CD14-positive monocyte (primary cell): Measurements from ENCODE around the gene CYTH1. TPM values are rescaled to one million over a fixed set of nuclear protein-coding genes. Genes with fewer than 3 reads are reported as not detected.

ENCODE experiments used
- DNase-seq, 3 donors: peaks; one replicate each; pipeline ENCODE4 v3.0.0-alpha.2; 2011 to 2022
- H2AFZ ChIP-seq: 2 replicates; pipeline ENCODE4 v1.6.0; 2012; ENCODE audit warnings: mild to moderate bottlenecking, low read depth, low read length, inconsistent platforms; ENCODE audit not compliant: insufficient read depth, poor library complexity, severe bottlenecking
- H3K27ac ChIP-seq, 2 donors: 1 replicate in 1 of 2; 2 replicates in 1 of 2; pipeline ENCODE4 v1.5.1; 2012 to 2013; ENCODE audit warnings: low read length in 2 of 2, control low read depth in 1 of 2, inconsistent platforms in 1 of 2, low read depth in 1 of 2, mild to moderate bottlenecking in 1 of 2
- H3K27me3 ChIP-seq, 2 donors: one replicate each; pipeline versions ENCODE4 v1.6.0 to v1.6.1; 2011 to 2013; ENCODE audit warnings: low read length in 2 of 2; ENCODE audit not compliant: control insufficient read depth in 2 of 2, insufficient read depth in 2 of 2
- H3K36me3 ChIP-seq, 2 donors: replicated peaks in 1 of 2; 1 replicate in 1 of 2; 2 replicates in 1 of 2; pipeline versions ENCODE4 v1.5.1 to v1.6.1; 2012 to 2013; ENCODE audit warnings: low read length in 2 of 2, control low read depth in 1 of 2, inconsistent platforms in 1 of 2, mild to moderate bottlenecking in 1 of 2; ENCODE audit not compliant: insufficient read depth in 2 of 2, control insufficient read depth in 1 of 2
- H3K4me1 ChIP-seq, 2 donors: 1 replicate in 1 of 2; 2 replicates in 1 of 2; pipeline versions ENCODE4 v1.5.1 to v1.6.1; 2012 to 2013; ENCODE audit warnings: low read length in 2 of 2, control low read depth in 1 of 2, inconsistent platforms in 1 of 2, mild to moderate bottlenecking in 1 of 2, moderate library complexity in 1 of 2; ENCODE audit not compliant: insufficient read depth in 2 of 2, control insufficient read depth in 1 of 2
- H3K4me2 ChIP-seq: replicated peaks from 2 replicates; pipeline ENCODE3; 2012; ENCODE audit warnings: low read length, moderate library complexity, mild to moderate bottlenecking; ENCODE audit not compliant: poor library complexity, severe bottlenecking; ENCODE audit errors: extremely low read depth
- H3K4me3 ChIP-seq, 3 experiments: fragments of 200-600 bp in 1 of 3; sonication (generic) in 1 of 3; replicated peaks in 1 of 3; 1 replicate in 2 of 3; 2 replicates in 1 of 3; pipeline ENCODE4 v1.5.1; 2011 to 2013; ENCODE audit warnings: low read length in 3 of 3, mild to moderate bottlenecking in 3 of 3, control low read depth in 2 of 3, low read depth in 2 of 3, inconsistent platforms in 1 of 3, moderate library complexity in 1 of 3
- H3K79me2 ChIP-seq: 2 replicates; pipeline ENCODE4 v1.6.0; 2012; ENCODE audit warnings: mild to moderate bottlenecking, control low read depth, inconsistent platforms, low read length, moderate library complexity; ENCODE audit not compliant: insufficient read depth
- H3K9ac ChIP-seq: 2 replicates; pipeline ENCODE4 v1.6.0; 2017; ENCODE audit warnings: low read length, mild to moderate bottlenecking; ENCODE audit not compliant: insufficient read depth, poor library complexity, severe bottlenecking
- H3K9me3 ChIP-seq, 2 donors: replicated peaks in 1 of 2; 1 replicate in 1 of 2; 2 replicates in 1 of 2; pipeline versions ENCODE4 v1.5.1 to v1.6.1; 2012 to 2013; ENCODE audit warnings: low read length in 2 of 2, control low read depth in 1 of 2; ENCODE audit not compliant: control insufficient read depth in 1 of 2, insufficient read depth in 1 of 2
- H4K20me1 ChIP-seq: 2 replicates; pipeline ENCODE4 v1.6.0; 2012; ENCODE audit warnings: mild to moderate bottlenecking, low read length, control low read depth, moderate library complexity; ENCODE audit not compliant: insufficient read depth
- H3K27ac Mint-ChIP-seq, 7 donors: one replicate each; pipeline ENCODE4 v1.8.0; 2020; ENCODE audit warnings: mild to moderate bottlenecking in 7 of 7, mixed read lengths in 7 of 7, moderate library complexity in 6 of 7, inconsistent platforms in 2 of 7
- H3K27me3 Mint-ChIP-seq, 3 donors: one replicate each; pipeline ENCODE4 v1.8.0; 2021 to 2022; ENCODE audit warnings: low read depth in 3 of 3, mild to moderate bottlenecking in 3 of 3, mixed read lengths in 3 of 3, moderate library complexity in 3 of 3, inconsistent platforms in 1 of 3
- H3K36me3 Mint-ChIP-seq, 2 donors: one replicate each; pipeline ENCODE4 v1.8.0; 2020; ENCODE audit warnings: mixed read lengths in 2 of 2, inconsistent platforms in 1 of 2, mild to moderate bottlenecking in 1 of 2
- H3K4me1 Mint-ChIP-seq: one replicate; pipeline ENCODE4 v1.8.0; 2020; ENCODE audit warnings: mild to moderate bottlenecking, mixed read lengths
- H3K4me3 Mint-ChIP-seq, 2 donors: one replicate each; pipeline ENCODE4 v1.8.0; 2020; ENCODE audit warnings: mild to moderate bottlenecking in 2 of 2, mixed read lengths in 2 of 2, moderate library complexity in 1 of 2
- H3K9me3 Mint-ChIP-seq, 7 donors: one replicate each; pipeline ENCODE4 v1.8.0; 2020 to 2022; ENCODE audit warnings: mixed read lengths in 7 of 7, mild to moderate bottlenecking in 6 of 7, moderate library complexity in 6 of 7, inconsistent platforms in 2 of 7
- WGBS: methylation state at CpG from one replicate; pipeline ENCODE4 v1.1.5; 2013; ENCODE audit warnings: missing lambda C conversion rate; ENCODE audit not compliant: insufficient coverage; 5-methylcytosine and 5-hydroxymethylcytosine counted together
- intact Hi-C, 2 donors: fragments of 100-400 bp; cut with micrococcal nuclease; formaldehyde crosslinking; loops; one replicate each; pipeline versions ENCODE4 v1.15.0 to v1.15.1; 2023
- polyA plus RNA-seq, 3 donors: library from polyadenylated mRNA; depleted of rRNA in 1 of 3; unstranded in 2 of 3; stranded (reverse) in 1 of 3; fragments of 300-500 nt in 2 of 3; fragments of >200 nt in 1 of 3; fragmentation: Illumina TruSeq in 2 of 3; gene quantifications; 1 replicate in 2 of 3; 2 replicates in 1 of 3; pipeline ENCODE4 v1.2.3, GENCODE V29; 2012 to 2021
- TF ChIP-seq, protein P1 (sequence below): fragments of 200-600 bp; IDR thresholded peaks from one replicate; pipeline ENCODE4 v1.8.0; 2022; ENCODE audit warnings: antibody characterized with exemption, mild to moderate bottlenecking

CYTH1 gene
- polyA plus RNA-seq, 3 donors: 68.6 to 211 (median 80.9) TPM

DNA sequence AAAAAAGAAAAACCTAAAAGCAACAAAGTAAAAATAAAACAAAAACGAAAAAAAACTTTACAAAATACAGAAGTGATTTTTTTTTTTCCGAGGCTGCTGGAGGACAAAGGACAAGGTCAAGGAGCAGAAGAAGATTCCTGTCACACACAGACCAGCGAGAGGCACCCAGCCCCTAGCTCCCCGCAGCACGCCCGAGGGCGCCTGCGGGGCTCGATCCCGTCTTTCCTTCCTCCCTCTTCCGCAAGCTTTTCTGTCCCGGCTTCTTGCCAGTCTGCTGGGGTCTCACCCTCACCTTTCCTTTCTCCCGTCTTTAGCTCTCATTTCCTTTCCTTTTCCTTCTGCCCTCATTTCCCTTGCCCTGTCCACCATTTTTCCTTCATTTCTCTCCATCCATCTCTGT lies 138.7 kb downstream of the CYTH1 start:
- Histone ChIP-seq H3K79me2 (no peaks in the 10 kb centered on the region), H3K27me3 (no peaks in the 10 kb centered on the region), H3K36me3 (no peaks in the 10 kb centered on the region), H3K4me2 (no peak overlapping the region), H3K9ac (no peak overlapping the region), H3K4me3 (no peak overlapping the region), H4K20me1 (no peaks in the 10 kb centered on the region), H3K4me1 (peaks cover 38 to 50% of the 10 kb centered on the region in 2 donors), H3K27ac (no peak overlapping the region), H2AFZ (no peak overlapping the region), H3K9me3 (peaks cover 6 to 9% of the 10 kb centered on the region in 2 donors)
- Mint-ChIP-seq H3K9me3 (peaks cover 6 to 20% (median 16%) of the 10 kb centered on the region in 7 donors), H3K27ac (peak overlapping the region in 3 of 7 donors; percentile 59 to 77 (median 71)), H3K4me1 (peaks cover 48% of the 10 kb centered on the region), H3K36me3 (peaks cover 7 to 10% of the 10 kb centered on the region in 2 donors), H3K27me3 (peaks cover 0 to 5% (median 4%) of the 10 kb centered on the region in 3 donors), H3K4me3 (peak overlapping the region in 1 of 2 donors; percentile 11)
- no peak for DNase-seq
- intact Hi-C loops: no loop called here
- 93% methylated on average over 12 of the region's 13 CpGs for WGBS
- TF ChIP-seq, protein P1, sequence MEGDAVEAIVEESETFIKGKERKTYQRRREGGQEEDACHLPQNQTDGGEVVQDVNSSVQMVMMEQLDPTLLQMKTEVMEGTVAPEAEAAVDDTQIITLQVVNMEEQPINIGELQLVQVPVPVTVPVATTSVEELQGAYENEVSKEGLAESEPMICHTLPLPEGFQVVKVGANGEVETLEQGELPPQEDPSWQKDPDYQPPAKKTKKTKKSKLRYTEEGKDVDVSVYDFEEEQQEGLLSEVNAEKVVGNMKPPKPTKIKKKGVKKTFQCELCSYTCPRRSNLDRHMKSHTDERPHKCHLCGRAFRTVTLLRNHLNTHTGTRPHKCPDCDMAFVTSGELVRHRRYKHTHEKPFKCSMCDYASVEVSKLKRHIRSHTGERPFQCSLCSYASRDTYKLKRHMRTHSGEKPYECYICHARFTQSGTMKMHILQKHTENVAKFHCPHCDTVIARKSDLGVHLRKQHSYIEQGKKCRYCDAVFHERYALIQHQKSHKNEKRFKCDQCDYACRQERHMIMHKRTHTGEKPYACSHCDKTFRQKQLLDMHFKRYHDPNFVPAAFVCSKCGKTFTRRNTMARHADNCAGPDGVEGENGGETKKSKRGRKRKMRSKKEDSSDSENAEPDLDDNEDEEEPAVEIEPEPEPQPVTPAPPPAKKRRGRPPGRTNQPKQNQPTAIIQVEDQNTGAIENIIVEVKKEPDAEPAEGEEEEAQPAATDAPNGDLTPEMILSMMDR: no peak

DNA sequence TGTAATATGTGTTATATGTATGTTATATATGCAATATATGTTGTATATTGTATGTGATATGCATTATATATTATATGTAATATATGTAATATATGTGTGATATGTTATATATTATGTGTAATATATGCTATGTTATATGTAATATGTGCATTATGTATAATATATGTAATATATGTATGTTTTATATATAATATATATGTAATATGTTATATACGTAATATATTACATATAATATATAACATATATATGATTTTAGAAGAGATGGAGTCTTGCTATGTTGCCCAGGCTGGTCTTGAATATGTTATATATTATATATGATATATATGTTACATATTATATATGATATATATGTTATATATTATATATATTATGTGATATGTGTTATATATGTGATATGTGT lies 139.4 kb downstream of the CYTH1 start:
- DNase-seq: no peak
- WGBS: no CpG with 5 or more reads among the region's 1 CpG
- H3K4me3 ChIP-seq: no peak overlapping the region

More for the DNA sequence above, 139.4 kb downstream of the CYTH1 start:
- no peak overlapping the region for H3K9ac ChIP-seq
- no peak overlapping the region for H3K27ac ChIP-seq
- Mint-ChIP-seq H3K27me3 (peaks cover 0 to 5% (median 5%) of the 10 kb centered on the region in 3 donors), H3K27ac (no peak overlapping the region), H3K36me3 (peaks cover 2 to 5% of the 10 kb centered on the region in 2 donors), H3K4me3 (no peak overlapping the region), H3K9me3 (peaks cover 0 to 14% (median 10%) of the 10 kb centered on the region in 7 donors), H3K4me1 (peaks cover 51% of the 10 kb centered on the region)
- intact Hi-C loops: no loop called here
- H3K4me1 ChIP-seq: peaks cover 41 to 54% of the 10 kb centered on the region in 2 donors
- no peaks in the 10 kb centered on the region for H3K79me2 ChIP-seq
- H3K36me3 ChIP-seq: no peaks in the 10 kb centered on the region
- no peaks in the 10 kb centered on the region for H3K27me3 ChIP-seq
- H3K4me2 ChIP-seq: no peak overlapping the region
- H4K20me1 ChIP-seq: no peaks in the 10 kb centered on the region
- TF ChIP-seq, protein P1: no peak
- no peak overlapping the region for H2AFZ ChIP-seq
- H3K9me3 ChIP-seq: peaks cover under 1 to 3% of the 10 kb centered on the region in 2 donors
